SK-N-SH (cell line): ENCODE measurements around the gene TMEM30A. TPM values are rescaled to one million over a fixed set of nuclear protein-coding genes. Genes with fewer than 3 reads are reported as not detected.

ENCODE experiments used
- CTCF ChIA-PET: fragments of 300-600, 350-600 bp; formaldehyde crosslinking; extraction: SDS; loops from one replicate; lab custom pipeline; 2021; lab: Yijun Ruan, JAX
- POLR2A ChIA-PET: fragments of 350-600 bp; sonication (Branson Sonifier 250); formaldehyde crosslinking; extraction: SDS; loops from one replicate; lab custom pipeline; 2020; ENCODE audit warnings: antibody characterized with exemption, inconsistent platforms; lab: Yijun Ruan, JAX
- DNase-seq: peaks from one replicate; pipeline ENCODE4 v3.0.0; 2012
- H2AFZ ChIP-seq: fragments of 200-600 bp; sonication (generic); 2 replicates; pipeline ENCODE4 v1.8.1; 2016; ENCODE audit warnings: antibody characterized with exemption, mild to moderate bottlenecking, low read depth
- H3F3A ChIP-seq: fragments of 200-600 bp; sonication (generic); replicated peaks from 2 replicates; pipeline ENCODE3; 2016; ENCODE audit warnings: antibody characterized with exemption, mild to moderate bottlenecking; ENCODE audit not compliant: insufficient read depth
- H3K27ac ChIP-seq, 2 experiments: fragments of 200-500 bp in 1 of 2; fragments of 200-600 bp in 1 of 2; sonication (Bioruptor generic) in 1 of 2; sonication (generic), shearing (Covaris generic) in 1 of 2; 2 replicates each; pipeline versions ENCODE4 v1.5.1 to v1.6.1; 2014 to 2016; ENCODE audit warnings: low read depth in 2 of 2, inconsistent platforms in 1 of 2, low read length in 1 of 2, mild to moderate bottlenecking in 1 of 2, mixed read lengths in 1 of 2
- H3K27me3 ChIP-seq: fragments of 200-600 bp; sonication (generic), shearing (Covaris generic); 2 replicates; pipeline ENCODE4 v1.6.1; 2016; ENCODE audit warnings: mixed run types; ENCODE audit not compliant: insufficient read depth
- H3K36me3 ChIP-seq, 2 experiments: fragments of 200-500 bp in 1 of 2; fragments of 200-600 bp in 1 of 2; sonication (Bioruptor generic) in 1 of 2; sonication (generic) in 1 of 2; replicated peaks in 1 of 2; 2 replicates each; pipeline versions ENCODE3 to v1.5.1; 2014 to 2016; ENCODE audit warnings: low read length in 1 of 2, mild to moderate bottlenecking in 1 of 2; ENCODE audit not compliant: insufficient read depth in 2 of 2, control insufficient read depth in 1 of 2
- H3K4me1 ChIP-seq, 2 experiments: fragments of 200-500 bp in 1 of 2; fragments of 200-600 bp in 1 of 2; sonication (Bioruptor generic) in 1 of 2; sonication (generic), shearing (Covaris generic) in 1 of 2; 2 replicates each; pipeline versions ENCODE4 v1.5.1 to v1.6.1; 2014 to 2016; ENCODE audit warnings: low read depth in 1 of 2, low read length in 1 of 2, mixed run types in 1 of 2; ENCODE audit not compliant: insufficient read depth in 2 of 2, control insufficient read depth in 1 of 2
- H3K4me2 ChIP-seq: fragments of 200-600 bp; sonication (generic), shearing (Covaris generic); 2 replicates; pipeline ENCODE4 v1.6.1; 2017; ENCODE audit warnings: mixed run types
- H3K4me3 ChIP-seq, 2 experiments: fragments of 200-500 bp in 1 of 2; fragments of 200-600 bp in 1 of 2; sonication (Bioruptor generic) in 1 of 2; sonication (generic), shearing (Covaris generic) in 1 of 2; 2 replicates each; pipeline versions ENCODE4 v1.5.1 to v1.8.1; 2014 to 2016; ENCODE audit warnings: low read depth in 2 of 2, inconsistent platforms in 1 of 2, low read length in 1 of 2, mild to moderate bottlenecking in 1 of 2, mixed read lengths in 1 of 2, moderate library complexity in 1 of 2
- H3K79me2 ChIP-seq: fragments of 200-600 bp; sonication (generic); 2 replicates; pipeline ENCODE4 v1.8.1; 2017; ENCODE audit warnings: mild to moderate bottlenecking; ENCODE audit not compliant: insufficient read depth
- H3K9ac ChIP-seq: fragments of 200-600 bp; sonication (generic); 2 replicates; pipeline ENCODE4 v1.6.1; 2017; ENCODE audit warnings: mixed run types
- H3K9me2 ChIP-seq: fragments of 200-600 bp; sonication (generic); 2 replicates; pipeline ENCODE4 v1.6.1; 2017; ENCODE audit warnings: mixed run types
- H3K9me3 ChIP-seq: fragments of 200-600 bp; sonication (generic); 2 replicates; pipeline ENCODE4 v1.6.1; 2017; ENCODE audit warnings: mixed run types, mild to moderate bottlenecking, moderate library complexity
- H4K20me1 ChIP-seq: fragments of 200-600 bp; sonication (generic); 2 replicates; pipeline ENCODE4 v1.6.1; 2017; ENCODE audit warnings: mild to moderate bottlenecking, mixed run types; ENCODE audit not compliant: insufficient read depth
- ELF1 ChIP-seq: IDR thresholded peaks from 2 replicates; pipeline ENCODE4 v1.4.0; 2012
- EZH2phosphoT487 ChIP-seq: fragments of 200-600 bp; sonication (generic); IDR thresholded peaks from 2 replicates; pipeline ENCODE4 v1.6.1; 2017; ENCODE audit warnings: low read depth, mixed run types, mild to moderate bottlenecking, antibody characterized with exemption, moderate library complexity, borderline replicate concordance
- FOSL2 ChIP-seq: IDR thresholded peaks from 2 replicates; pipeline ENCODE4 v1.4.0; 2012; ENCODE audit warnings: low read depth, mild to moderate bottlenecking, moderate library complexity, borderline replicate concordance
- FOXM1 ChIP-seq: IDR thresholded peaks from 2 replicates; pipeline ENCODE4 v1.4.0; 2012; ENCODE audit warnings: low read depth, mild to moderate bottlenecking
- GATA2 ChIP-seq: sonication (generic); formaldehyde crosslinking; IDR thresholded peaks from 2 replicates; pipeline ENCODE4 v1.5.0; 2020; ENCODE audit warnings: mild to moderate bottlenecking, missing genetic modification reagents
- JUND ChIP-seq: IDR thresholded peaks from 2 replicates; pipeline ENCODE4 v1.4.0; 2012
- MEF2A ChIP-seq: IDR thresholded peaks from 2 replicates; pipeline ENCODE4 v1.4.0; 2012; ENCODE audit warnings: low read depth, borderline replicate concordance
- MXI1 ChIP-seq: IDR thresholded peaks from 2 replicates; pipeline ENCODE4 v1.6.1; 2012; ENCODE audit warnings: mild to moderate bottlenecking, low read depth, low read length, improper control_type of control experiment
- NFIC ChIP-seq: IDR thresholded peaks from 2 replicates; pipeline ENCODE4 v1.4.0; 2012; ENCODE audit warnings: borderline replicate concordance
- POLR2AphosphoS5 ChIP-seq: IDR thresholded peaks from 2 replicates; pipeline ENCODE4 v1.6.1; 2012; ENCODE audit warnings: low read depth, low read length
- RAD21 ChIP-seq: IDR thresholded peaks from 2 replicates; pipeline ENCODE4 v1.6.1; 2012; ENCODE audit warnings: mild to moderate bottlenecking, low read length
- RCOR1 ChIP-seq: fragments of 150-350 bp; IDR thresholded peaks from 2 replicates; pipeline ENCODE4 v1.6.1; 2017; ENCODE audit warnings: antibody characterized with exemption, low read length
- REST ChIP-seq: IDR thresholded peaks from 2 replicates; pipeline ENCODE4 v1.6.1; 2012; ENCODE audit warnings: mild to moderate bottlenecking, low read depth, low read length, moderate library complexity
- RFX5 ChIP-seq: IDR thresholded peaks from 2 replicates; pipeline ENCODE4 v1.6.1; 2012; ENCODE audit warnings: mild to moderate bottlenecking, improper control_type of control experiment, low read length
- RXRA ChIP-seq: IDR thresholded peaks from 2 replicates; pipeline ENCODE4 v1.4.0; 2012; ENCODE audit warnings: low read depth, mild to moderate bottlenecking, borderline replicate concordance
- SIN3A ChIP-seq: IDR thresholded peaks from 2 replicates; pipeline ENCODE4 v1.6.1; 2012; ENCODE audit warnings: low read depth, mild to moderate bottlenecking, low read length, moderate library complexity, borderline replicate concordance
- SMC3 ChIP-seq: IDR thresholded peaks from 2 replicates; pipeline ENCODE4 v1.6.1; 2012; ENCODE audit warnings: low read depth, low read length, improper control_type of control experiment
- TAF1 ChIP-seq: IDR thresholded peaks from 2 replicates; pipeline ENCODE4 v1.6.1; 2012; ENCODE audit warnings: low read depth, mild to moderate bottlenecking, low read length, moderate library complexity, borderline replicate concordance
- TCF12 ChIP-seq: IDR thresholded peaks from 2 replicates; pipeline ENCODE4 v1.4.0; 2012
- TEAD4 ChIP-seq: IDR thresholded peaks from 2 replicates; pipeline ENCODE4 v1.4.0; 2012; ENCODE audit warnings: mild to moderate bottlenecking, borderline replicate concordance; ENCODE audit not compliant: insufficient read depth
- USF1 ChIP-seq: IDR thresholded peaks from 2 replicates; pipeline ENCODE4 v1.4.0; 2012; ENCODE audit warnings: low read depth, borderline replicate concordance
- USF2 ChIP-seq: fragments of 150-350 bp; IDR thresholded peaks from 2 replicates; pipeline ENCODE4 v1.6.1; 2017; ENCODE audit warnings: antibody characterized with exemption, low read length, low read depth, borderline replicate concordance
- YY1 ChIP-seq: IDR thresholded peaks from 2 replicates; pipeline ENCODE4 v1.4.0; 2012; ENCODE audit warnings: low read depth, mild to moderate bottlenecking
- WGBS: methylation state at CpG from one replicate; pipeline ENCODE4 v1.1.6; 2017; ENCODE audit warnings: low lambda C conversion rate; 5-methylcytosine and 5-hydroxymethylcytosine counted together
- polyA plus RNA-seq, 3 experiments: library from polyadenylated mRNA; depleted of rRNA; stranded (reverse); fragments of >200 nt; gene quantifications; 2 replicates each; pipeline ENCODE4 v1.2.3, GENCODE V29; 2012
- TF ChIP-seq, protein P1 (sequence below): fragments of 150-350 bp; IDR thresholded peaks from 2 replicates; pipeline ENCODE4 v1.6.1; 2016; ENCODE audit warnings: mild to moderate bottlenecking, low read depth, low read length

Gene TMEM30A
- polyA plus RNA-seq, 1 of the 3 experiments (the other 2 are of a cell fraction) = 22.8 TPM

DNA sequence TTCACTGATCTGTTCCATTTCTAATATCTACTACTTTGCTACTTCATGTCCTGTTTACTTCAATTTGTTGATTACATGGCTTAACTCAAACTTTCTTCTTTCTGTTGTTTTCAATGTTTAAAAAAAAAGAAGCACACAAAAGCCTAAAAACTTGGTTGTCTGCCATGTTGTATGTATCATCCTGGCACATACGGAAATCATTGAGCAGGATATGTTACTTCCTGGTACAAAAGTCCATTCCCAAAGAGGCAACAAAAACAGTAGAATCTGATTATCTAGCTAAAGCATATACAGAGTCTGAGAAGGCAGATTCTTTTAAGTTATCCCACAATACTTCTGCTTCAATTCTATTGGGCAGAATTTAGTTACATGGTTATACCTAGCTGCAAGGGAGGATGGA is 64.2 kb downstream of the TMEM30A start:
- ChIA-PET CTCF (interaction anchor here (2.6 kb wide), 1 partner anchor 10 kb away, joined by 45 read pairs; no protein-coding TSS in a partner anchor), POLR2A (no interaction called here)
- 76% methylated on average over 1 of the region's 1 CpG for WGBS
- H3K36me3 ChIP-seq = no peaks in the 10 kb centered on the region
- H3K4me2 ChIP-seq = no peak overlapping the region
- no peak overlapping the region for H3K9ac ChIP-seq
- H3K4me3 ChIP-seq = no peak overlapping the region
- TF ChIP-seq TAF1 (no peak), ELF1 (no peak), JUND (no peak), MEF2A (no peak), MXI1 (no peak), RFX5 (no peak), RAD21 (no peak), USF1 (no peak), GATA2 (CRISPR knock-in tag) (no peak), TCF12 (no peak), RCOR1 (no peak), YY1 (no peak), SIN3A (no peak), FOXM1 (no peak), NFIC (no peak), SMC3 (no peak)
- H3K4me1 ChIP-seq = no peaks in the 10 kb centered on the region; a peak in 1 of 4 replicates
- no peak overlapping the region for H3K27ac ChIP-seq
- no peaks in the 10 kb centered on the region for H3K9me3 ChIP-seq
- no peak overlapping the region for H2AFZ ChIP-seq
- no peaks in the 10 kb centered on the region for H3K27me3 ChIP-seq
- H3F3A ChIP-seq = no peaks in the 10 kb centered on the region
- no peaks in the 10 kb centered on the region for H4K20me1 ChIP-seq
- no peaks in the 10 kb centered on the region for H3K79me2 ChIP-seq
- no peaks in the 10 kb centered on the region for H3K9me2 ChIP-seq
- DNase-seq = no peak

GRCh38 chr6:75219263-75219662 is 65.3 kb downstream of the TMEM30A start:
- H3K36me3 ChIP-seq = no peaks in the 10 kb centered on the region
- no peaks in the 10 kb centered on the region for H4K20me1 ChIP-seq
- no peaks in the 10 kb centered on the region for H3K9me3 ChIP-seq
- CTCF ChIA-PET = interaction anchor here (2.6 kb wide), 1 partner anchor 9 kb away, joined by 45 read pairs; no protein-coding TSS in a partner anchor
- no peak overlapping the region for H2AFZ ChIP-seq
- DNase-seq = no peak
- H3K9me2 ChIP-seq = no peaks in the 10 kb centered on the region
- H3K79me2 ChIP-seq = no peaks in the 10 kb centered on the region
- no peak overlapping the region for H3K27ac ChIP-seq
- H3K4me1 ChIP-seq = no peaks in the 10 kb centered on the region; a peak in 2 of 4 replicates
- H3K27me3 ChIP-seq = no peaks in the 10 kb centered on the region
- H3K4me3 ChIP-seq = no peak overlapping the region
- H3K9ac ChIP-seq = no peak overlapping the region
- 36% methylated on average over 3 of the region's 3 CpGs for WGBS
- H3K4me2 ChIP-seq = no peak overlapping the region
- H3F3A ChIP-seq = no peaks in the 10 kb centered on the region
- POLR2A ChIA-PET = no interaction called here
- TF ChIP-seq EZH2phosphoT487 (no peak), YY1 (no peak), USF2 (no peak), POLR2AphosphoS5 (no peak), FOSL2 (no peak), SMC3 (no peak), TEAD4 (no peak), ELF1 (no peak), SIN3A (no peak), RAD21 (no peak), REST (no peak), GATA2 (CRISPR knock-in tag) (no peak), RXRA (no peak), RCOR1 (no peak)
- TF ChIP-seq, protein P1, sequence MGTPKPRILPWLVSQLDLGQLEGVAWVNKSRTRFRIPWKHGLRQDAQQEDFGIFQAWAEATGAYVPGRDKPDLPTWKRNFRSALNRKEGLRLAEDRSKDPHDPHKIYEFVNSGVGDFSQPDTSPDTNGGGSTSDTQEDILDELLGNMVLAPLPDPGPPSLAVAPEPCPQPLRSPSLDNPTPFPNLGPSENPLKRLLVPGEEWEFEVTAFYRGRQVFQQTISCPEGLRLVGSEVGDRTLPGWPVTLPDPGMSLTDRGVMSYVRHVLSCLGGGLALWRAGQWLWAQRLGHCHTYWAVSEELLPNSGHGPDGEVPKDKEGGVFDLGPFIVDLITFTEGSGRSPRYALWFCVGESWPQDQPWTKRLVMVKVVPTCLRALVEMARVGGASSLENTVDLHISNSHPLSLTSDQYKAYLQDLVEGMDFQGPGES = no peak
